ENCODE data around the gene SLC2A5.

DNA sequence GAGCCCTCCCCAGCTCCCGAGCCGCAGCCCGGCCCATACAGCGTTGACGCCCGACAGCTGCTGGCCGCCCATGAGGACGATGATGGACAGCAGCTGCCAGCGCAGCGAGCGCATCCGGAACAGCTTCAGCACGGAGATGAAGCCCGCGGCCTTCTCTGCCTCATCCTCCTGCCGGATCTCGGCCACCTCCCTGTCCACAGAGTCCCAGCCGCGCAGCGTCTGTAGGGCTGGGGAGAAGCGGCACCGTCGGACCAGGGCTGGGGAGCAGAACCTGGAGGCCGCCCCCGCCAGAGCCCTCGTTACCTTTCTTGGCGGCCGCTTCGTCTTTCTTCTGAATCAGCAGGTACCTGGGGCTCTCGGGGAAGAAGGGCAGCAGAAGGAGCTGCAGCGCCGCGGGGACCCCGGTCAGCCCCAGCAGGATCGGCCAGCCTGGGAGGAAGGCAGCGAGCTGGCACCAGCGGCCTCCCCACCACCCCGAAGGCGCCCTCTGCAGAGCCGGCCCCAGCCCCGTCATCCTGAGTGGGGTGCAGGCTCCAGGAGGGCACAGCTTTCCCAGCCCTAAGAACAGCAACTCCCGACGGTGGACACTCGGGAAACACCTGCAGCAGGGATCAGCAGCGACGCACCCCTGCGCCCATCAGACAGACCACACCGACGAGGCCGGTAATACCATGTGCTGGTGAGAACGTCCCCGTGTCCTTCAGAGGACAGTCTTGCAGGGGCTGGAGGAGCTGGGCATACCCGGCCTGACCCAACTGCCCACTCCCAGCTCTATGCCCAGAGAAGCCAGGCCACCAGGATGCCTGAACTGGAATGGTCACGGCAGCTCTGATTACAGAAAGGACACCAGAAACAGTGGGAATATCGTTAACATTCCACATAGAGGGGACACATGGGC, 29.4 kb downstream of the SLC2A5 start:
- TF ChIP-seq, protein P1, sequence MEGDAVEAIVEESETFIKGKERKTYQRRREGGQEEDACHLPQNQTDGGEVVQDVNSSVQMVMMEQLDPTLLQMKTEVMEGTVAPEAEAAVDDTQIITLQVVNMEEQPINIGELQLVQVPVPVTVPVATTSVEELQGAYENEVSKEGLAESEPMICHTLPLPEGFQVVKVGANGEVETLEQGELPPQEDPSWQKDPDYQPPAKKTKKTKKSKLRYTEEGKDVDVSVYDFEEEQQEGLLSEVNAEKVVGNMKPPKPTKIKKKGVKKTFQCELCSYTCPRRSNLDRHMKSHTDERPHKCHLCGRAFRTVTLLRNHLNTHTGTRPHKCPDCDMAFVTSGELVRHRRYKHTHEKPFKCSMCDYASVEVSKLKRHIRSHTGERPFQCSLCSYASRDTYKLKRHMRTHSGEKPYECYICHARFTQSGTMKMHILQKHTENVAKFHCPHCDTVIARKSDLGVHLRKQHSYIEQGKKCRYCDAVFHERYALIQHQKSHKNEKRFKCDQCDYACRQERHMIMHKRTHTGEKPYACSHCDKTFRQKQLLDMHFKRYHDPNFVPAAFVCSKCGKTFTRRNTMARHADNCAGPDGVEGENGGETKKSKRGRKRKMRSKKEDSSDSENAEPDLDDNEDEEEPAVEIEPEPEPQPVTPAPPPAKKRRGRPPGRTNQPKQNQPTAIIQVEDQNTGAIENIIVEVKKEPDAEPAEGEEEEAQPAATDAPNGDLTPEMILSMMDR (IDR thresholded peaks at IDR 0.05), result no peak
- TF ChIP-seq POLR2AphosphoS5 (IDR thresholded peaks at IDR 0.05), result no peak
